OCI-LY7 (cell line): ENCODE results near the gene RBBP8.

ENCODE experiments used
- EZH2phosphoT487 ChIP-seq: fragments of 200-600 bp; sonication (generic); IDR thresholded peaks from 2 replicates; pipeline ENCODE4 v1.6.1; 2018; ENCODE audit warnings: low read depth, borderline replicate concordance, mild to moderate bottlenecking, mixed run types, antibody characterized with exemption, low read length, moderate library complexity, mixed read lengths
- TF ChIP-seq, protein P1 (sequence below): fragments of 200-600 bp; sonication (generic); conservative IDR thresholded peaks from 2 replicates; pipeline ENCODE4 v1.5.1; 2014; ENCODE audit warnings: mild to moderate bottlenecking, antibody characterized with exemption, low read length, moderate library complexity, mixed read lengths

DNA sequence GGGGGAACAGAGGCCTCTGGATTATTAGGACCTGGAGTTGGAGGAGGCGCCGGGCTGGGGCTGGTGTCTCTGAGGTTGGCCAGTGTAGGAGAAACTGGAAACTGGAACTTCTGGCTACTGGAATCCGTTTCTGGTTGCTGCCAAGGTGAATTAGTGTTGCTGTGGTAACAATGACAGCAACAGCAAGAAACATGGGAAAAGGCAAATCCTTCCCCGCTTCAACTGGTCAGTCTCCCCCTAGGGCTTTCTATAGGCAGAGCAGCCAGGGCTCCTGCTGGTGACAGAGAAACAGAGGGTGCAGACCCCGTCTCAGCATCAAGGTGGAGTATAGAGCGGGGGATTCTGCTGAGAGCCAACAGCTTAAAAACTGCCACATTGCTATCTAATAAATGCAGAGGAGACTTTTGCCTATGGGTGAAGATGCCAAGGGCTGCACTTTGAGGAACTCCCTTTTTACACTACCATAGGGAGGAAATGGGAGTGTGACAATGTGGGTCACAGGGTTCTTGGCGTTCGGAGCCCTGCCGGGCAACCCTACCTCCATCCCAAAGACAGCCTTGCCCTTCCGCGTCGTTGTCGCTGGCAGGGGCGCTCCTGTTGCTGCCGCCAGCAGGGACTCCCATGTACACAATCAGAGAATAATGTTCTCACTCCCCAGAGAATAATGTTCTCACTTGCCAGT lies 120.8 kb downstream of the RBBP8 start:
- TF ChIP-seq, protein P1, sequence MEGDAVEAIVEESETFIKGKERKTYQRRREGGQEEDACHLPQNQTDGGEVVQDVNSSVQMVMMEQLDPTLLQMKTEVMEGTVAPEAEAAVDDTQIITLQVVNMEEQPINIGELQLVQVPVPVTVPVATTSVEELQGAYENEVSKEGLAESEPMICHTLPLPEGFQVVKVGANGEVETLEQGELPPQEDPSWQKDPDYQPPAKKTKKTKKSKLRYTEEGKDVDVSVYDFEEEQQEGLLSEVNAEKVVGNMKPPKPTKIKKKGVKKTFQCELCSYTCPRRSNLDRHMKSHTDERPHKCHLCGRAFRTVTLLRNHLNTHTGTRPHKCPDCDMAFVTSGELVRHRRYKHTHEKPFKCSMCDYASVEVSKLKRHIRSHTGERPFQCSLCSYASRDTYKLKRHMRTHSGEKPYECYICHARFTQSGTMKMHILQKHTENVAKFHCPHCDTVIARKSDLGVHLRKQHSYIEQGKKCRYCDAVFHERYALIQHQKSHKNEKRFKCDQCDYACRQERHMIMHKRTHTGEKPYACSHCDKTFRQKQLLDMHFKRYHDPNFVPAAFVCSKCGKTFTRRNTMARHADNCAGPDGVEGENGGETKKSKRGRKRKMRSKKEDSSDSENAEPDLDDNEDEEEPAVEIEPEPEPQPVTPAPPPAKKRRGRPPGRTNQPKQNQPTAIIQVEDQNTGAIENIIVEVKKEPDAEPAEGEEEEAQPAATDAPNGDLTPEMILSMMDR: no peak
- TF ChIP-seq EZH2phosphoT487: no peak
